GM23338 (cell line): ENCODE measurements around the gene SLC7A14. TPM values are rescaled to one million over a fixed set of nuclear protein-coding genes. Genes with fewer than 3 reads are reported as not detected.

Experiments used
- ATAC-seq: fragments of 200-7000 bp; cut with Tn5 transposase; 3 replicates; pipeline ENCODE4 v1.9.1; 2020
- DNase-seq: peaks from one replicate; pipeline ENCODE4 v3.0.0-alpha.2; 2015; ENCODE audit warnings: low spot score
- H2AFZ ChIP-seq: fragments of 200-600 bp; sonication (generic); 2 replicates; pipeline ENCODE4 v1.8.0; 2016; ENCODE audit warnings: antibody characterized with exemption, mild to moderate bottlenecking, moderate library complexity
- H3F3A ChIP-seq: fragments of 200-600 bp; sonication (generic); replicated peaks from 2 replicates; pipeline ENCODE4 v1.8.0; 2017; ENCODE audit warnings: antibody characterized with exemption, mixed run types, low read depth
- H3K27ac ChIP-seq: fragments of 200-600 bp; sonication (generic); 2 replicates; pipeline ENCODE4 v1.6.1; 2016; ENCODE audit warnings: low read depth
- H3K27me3 ChIP-seq: fragments of 200-600 bp; sonication (generic); 2 replicates; pipeline ENCODE4 v1.8.0; 2016; ENCODE audit warnings: mild to moderate bottlenecking, mixed run types, moderate library complexity; ENCODE audit not compliant: insufficient read depth
- H3K36me3 ChIP-seq: fragments of 200-600 bp; sonication (generic); 2 replicates; pipeline ENCODE4 v1.8.0; 2016; ENCODE audit warnings: mild to moderate bottlenecking; ENCODE audit not compliant: insufficient read depth
- H3K4me1 ChIP-seq: fragments of 200-600 bp; sonication (generic); 2 replicates; pipeline ENCODE4 v1.8.0; 2016; ENCODE audit warnings: mild to moderate bottlenecking, moderate library complexity; ENCODE audit not compliant: insufficient read depth
- H3K4me2 ChIP-seq: fragments of 200-600 bp; sonication (generic); 2 replicates; pipeline ENCODE4 v1.7.1; 2017; ENCODE audit warnings: mixed run types
- H3K4me3 ChIP-seq: fragments of 200-600 bp; sonication (generic); 2 replicates; pipeline ENCODE4 v1.6.1; 2016; ENCODE audit warnings: mixed run types
- H3K79me2 ChIP-seq: fragments of 200-600 bp; sonication (generic); replicated peaks from 2 replicates; pipeline ENCODE4 v1.8.0; 2017; ENCODE audit warnings: mild to moderate bottlenecking; ENCODE audit not compliant: insufficient read depth
- H3K9me2 ChIP-seq: fragments of 200-600 bp; sonication (generic); 2 replicates; pipeline ENCODE4 v1.8.0; 2017; ENCODE audit not compliant: insufficient read depth
- H4K20me1 ChIP-seq: fragments of 200-600 bp; sonication (generic); replicated peaks from 2 replicates; pipeline ENCODE4 v1.8.0; 2017; ENCODE audit warnings: mild to moderate bottlenecking; ENCODE audit not compliant: insufficient read depth
- H3K27ac Mint-ChIP-seq: 2 replicates; pipeline ENCODE4 v1.8.0; 2020; ENCODE audit warnings: inconsistent platforms, mild to moderate bottlenecking, moderate library complexity, mixed read lengths
- H3K27me3 Mint-ChIP-seq: 3 replicates; pipeline ENCODE4 v1.8.0; 2022; ENCODE audit warnings: low read depth, mild to moderate bottlenecking, moderate library complexity, mixed read lengths, inconsistent platforms; ENCODE audit not compliant: insufficient read depth, poor library complexity
- H3K36me3 Mint-ChIP-seq: 3 replicates; pipeline ENCODE4 v1.8.0; 2021; ENCODE audit warnings: low read depth, mild to moderate bottlenecking, inconsistent platforms, moderate library complexity, mixed read lengths
- H3K4me1 Mint-ChIP-seq: 3 replicates; pipeline ENCODE4 v1.8.0; 2020; ENCODE audit warnings: mild to moderate bottlenecking, inconsistent platforms, mixed read lengths
- H3K4me3 Mint-ChIP-seq: 3 replicates; pipeline ENCODE4 v1.8.0; 2021; ENCODE audit warnings: moderate library complexity, mild to moderate bottlenecking, inconsistent platforms, mixed read lengths
- H3K9me3 Mint-ChIP-seq: 3 replicates; pipeline ENCODE4 v1.8.0; 2020; ENCODE audit warnings: moderate library complexity, mild to moderate bottlenecking, inconsistent platforms, mixed read lengths
- CREB1 ChIP-seq: fragments of 250-450 bp; sonication (Bioruptor Pico); IDR thresholded peaks from 2 replicates; pipeline ENCODE4 v1.5.0; 2020; ENCODE audit warnings: low read depth, mild to moderate bottlenecking, moderate library complexity
- CTCF ChIP-seq, 2 experiments: fragments of 200-600 bp in 1 of 2; sonication (generic) in 1 of 2; conservative IDR thresholded peaks; 2 replicates each; pipeline versions ENCODE4 v1.5.1 to v1.6.1; 2016 to 2017; ENCODE audit warnings: antibody characterized with exemption in 2 of 2, low read depth in 2 of 2, mild to moderate bottlenecking in 2 of 2, moderate library complexity in 1 of 2
- ETS1 ChIP-seq: IDR thresholded peaks from 2 replicates; pipeline ENCODE4 v1.6.1; 2016; ENCODE audit warnings: antibody characterized with exemption
- EZH2 ChIP-seq: fragments of 200-600 bp; sonication (generic); IDR thresholded peaks from one replicate; pipeline ENCODE4 v1.8.0; 2017; ENCODE audit warnings: antibody characterized with exemption, mild to moderate bottlenecking, low read depth; ENCODE audit not compliant: unreplicated experiment
- EZH2phosphoT487 ChIP-seq: fragments of 200-600 bp; sonication (generic); IDR thresholded peaks from one replicate; pipeline ENCODE4 v1.8.1; 2018; ENCODE audit warnings: antibody characterized with exemption; ENCODE audit not compliant: unreplicated experiment
- JUNB ChIP-seq: IDR thresholded peaks from one replicate; pipeline ENCODE4 v1.6.1; 2016; ENCODE audit warnings: antibody characterized with exemption; ENCODE audit not compliant: unreplicated experiment
- NANOG ChIP-seq: IDR thresholded peaks from 2 replicates; pipeline ENCODE4 v1.6.1; 2016; ENCODE audit warnings: antibody characterized with exemption, borderline replicate concordance
- POLR2AphosphoS5 ChIP-seq: IDR thresholded peaks from 2 replicates; pipeline ENCODE4 v1.6.1; 2016; ENCODE audit warnings: antibody characterized with exemption, low read depth
- REST ChIP-seq: IDR thresholded peaks from one replicate; pipeline ENCODE4 v1.6.1; 2018; ENCODE audit warnings: antibody characterized with exemption; ENCODE audit not compliant: unreplicated experiment
- STAT1 ChIP-seq: IDR thresholded peaks from one replicate; pipeline ENCODE4 v1.6.1; 2016; ENCODE audit warnings: antibody characterized with exemption; ENCODE audit not compliant: unreplicated experiment
- ZNF114 ChIP-seq: fragments of 250-450 bp; sonication (Bioruptor Pico); IDR thresholded peaks from 2 replicates; pipeline ENCODE4 v1.5.0; 2020; ENCODE audit warnings: mild to moderate bottlenecking, moderate library complexity
- ZNF331 ChIP-seq: fragments of 250-450 bp; sonication (Bioruptor Pico); IDR thresholded peaks from 2 replicates; pipeline ENCODE4 v1.5.0; 2020; ENCODE audit warnings: low read depth, mild to moderate bottlenecking, moderate library complexity
- ZNF462 ChIP-seq: fragments of 250-450 bp; sonication (Bioruptor Pico); IDR thresholded peaks from 2 replicates; pipeline ENCODE4 v1.5.0; 2020; ENCODE audit warnings: mild to moderate bottlenecking, moderate library complexity
- polyA plus RNA-seq: library from polyadenylated mRNA; unstranded; fragments of >200 nt; fragmentation: Nextera tagmentation; extraction: Ambion mirVana; gene quantifications from 2 replicates; pipeline ENCODE4 v1.2.1, GENCODE V29; 2016
- total RNA-seq: library from RNA; depleted of rRNA; stranded (reverse); fragments of >200 nt; shearing (Covaris generic); gene quantifications from 2 replicates; pipeline ENCODE4 v1.2.3, GENCODE V29; 2014

SLC7A14 gene
- total and polyA plus RNA-seq, 2 experiments from 2014 or later, result 0.49 to 0.82 TPM

- no peaks in the 10 kb centered on the region; the same call in 2 of the 3 replicates for H3K4me1 Mint-ChIP-seq
- Histone ChIP-seq H2AFZ (no peak overlapping the region), H3K9me2 (peaks cover 11% of the 10 kb centered on the region; the same call in 1 of the 2 replicates), H3K27me3 (no peaks in the 10 kb centered on the region), H3K27ac (no peak overlapping the region), H3K4me2 (no peak overlapping the region), H3F3A (no peaks in the 10 kb centered on the region), H3K4me1 (no peaks in the 10 kb centered on the region), H3K4me3 (no peak overlapping the region), H4K20me1 (no peaks in the 10 kb centered on the region), H3K79me2 (no peaks in the 10 kb centered on the region), H3K36me3 (no peaks in the 10 kb centered on the region)
- H3K27me3 Mint-ChIP-seq, result peaks cover 2% of the 10 kb centered on the region
- H3K9me3 Mint-ChIP-seq, result no peaks in the 10 kb centered on the region
- H3K27ac Mint-ChIP-seq, result no peak overlapping the region
- DNase-seq, result no peak
- no peak overlapping the region for H3K4me3 Mint-ChIP-seq
- no peaks in the 10 kb centered on the region for H3K36me3 Mint-ChIP-seq
- TF ChIP-seq ZNF462 (no peak), STAT1 (no peak), ETS1 (no peak), CTCF (conservative IDR thresholded peaks at IDR 0.05; ENCODE audit: low read depth in 2 of 2) (no peak), POLR2AphosphoS5 (no peak), EZH2 (no peak), JUNB (no peak), ZNF114 (CRISPR knock-in tag) (no peak), CREB1 (CRISPR knock-in tag) (no peak), REST (no peak), ZNF331 (CRISPR knock-in tag) (no peak), EZH2phosphoT487 (no peak), NANOG (no peak)
- no peak for ATAC-seq
Observed at GRCh38 chr3:170536712-170537111, 49.2 kb downstream of the SLC7A14 start.
